22Rv1 (cell line): ENCODE results near the gene PLXNB2.

ENCODE experiments used
- H3K27ac ChIP-seq: fragments of 450-650 bp; 2 replicates; pipeline ENCODE4 v1.5.1; 2017
- CTCF ChIP-seq: fragments of 450-650 bp; IDR thresholded peaks from 2 replicates; pipeline ENCODE4 v1.5.1; 2017; ENCODE audit warnings: mild to moderate bottlenecking
- ZFX ChIP-seq: fragments of 450-650 bp; IDR thresholded peaks from 2 replicates; pipeline ENCODE4 v1.6.1; 2017; ENCODE audit warnings: antibody characterized with exemption, borderline replicate concordance

PLXNB2 gene

GRCh38 chr22:50244420-50245213 lies 62.8 kb downstream of the PLXNB2 start, which contains the start of gene TUBGCP6:
Gene TUBGCP6, minus strand, starts transcription at chr22:50245023. Its CDS starts 564 bp downstream, at chr22:50244459.
- H3K27ac ChIP-seq: peak within 1 kb of the TSS; percentile 92
- TF ChIP-seq CTCF (peak; percentile 14; the same call in 1 of the 2 replicates), ZFX (no peak)

- peak overlapping the region; percentile 92 for H3K27ac ChIP-seq
These were observed 63.6 kb downstream of the PLXNB2 start for GRCh38 chr22:50243685-50244419.

GRCh38 chr22:50242406-50242949 lies 65.0 kb downstream of the PLXNB2 start:
- no peak overlapping the region; the same call in 1 of the 2 replicates for H3K27ac ChIP-seq
- TF ChIP-seq CTCF (no peak), ZFX (no peak)

More at GRCh38 chr22:50243685-50244419, 63.6 kb downstream of the PLXNB2 start:
- TF ChIP-seq ZFX: no peak
- TF ChIP-seq CTCF: no peak

GRCh38 chr22:50238755-50239154 lies 68.7 kb downstream of the PLXNB2 start:
- H3K27ac ChIP-seq: no peak overlapping the region
- no peak for TF ChIP-seq ZFX
- TF ChIP-seq CTCF: no peak

- TF ChIP-seq CTCF (peak; percentile 43), ZFX (no peak)
- H3K27ac ChIP-seq: no peak overlapping the region
These were observed 70.6 kb downstream of the PLXNB2 start for GRCh38 chr22:50236731-50237409.

GRCh38 chr22:50233223-50233622 lies 74.2 kb downstream of the PLXNB2 start:
- H3K27ac ChIP-seq: no peak overlapping the region
- TF ChIP-seq CTCF (no peak), ZFX (no peak)
